GM23248 (cell line): Measurements from ENCODE around the gene MYO5C. TPM values are rescaled to one million over a fixed set of nuclear protein-coding genes. Genes with fewer than 3 reads are reported as not detected.

Experiments used
- DNase-seq: peaks from one replicate; pipeline ENCODE4 v3.0.0-alpha.2; 2015
- H2AFZ ChIP-seq: fragments of 200-600 bp; sonication (generic); 2 replicates; pipeline ENCODE4 v1.6.1; 2016; ENCODE audit warnings: antibody characterized with exemption
- H3F3A ChIP-seq: fragments of 200-600 bp; sonication (generic); 2 replicates; pipeline ENCODE4 v1.6.1; 2016; ENCODE audit warnings: mild to moderate bottlenecking, antibody characterized with exemption, mixed run types; ENCODE audit not compliant: insufficient read depth
- H3K27ac ChIP-seq: fragments of 200-600 bp; sonication (generic); 2 replicates; pipeline ENCODE4 v1.5.1; 2016; ENCODE audit warnings: mild to moderate bottlenecking
- H3K27me3 ChIP-seq: fragments of 200-600 bp; sonication (generic); replicated peaks from 2 replicates; pipeline ENCODE4 v1.6.1; 2016; ENCODE audit warnings: mild to moderate bottlenecking; ENCODE audit not compliant: insufficient read depth
- H3K36me3 ChIP-seq: fragments of 200-600 bp; sonication (generic); 2 replicates; pipeline ENCODE4 v1.6.1; 2016; ENCODE audit warnings: low read depth, mild to moderate bottlenecking
- H3K4me1 ChIP-seq: fragments of 200-600 bp; sonication (generic); 2 replicates; pipeline ENCODE4 v1.6.1; 2016; ENCODE audit warnings: mild to moderate bottlenecking; ENCODE audit not compliant: insufficient read depth
- H3K4me2 ChIP-seq: fragments of 200-600 bp; sonication (generic); one replicate; pipeline ENCODE4 v1.6.1; 2016; ENCODE audit warnings: mild to moderate bottlenecking; ENCODE audit not compliant: unreplicated experiment
- H3K4me3 ChIP-seq: fragments of 200-600 bp; sonication (generic); 2 replicates; pipeline ENCODE4 v1.5.1; 2016; ENCODE audit warnings: mild to moderate bottlenecking
- H3K79me2 ChIP-seq: fragments of 200-600 bp; sonication (generic); 2 replicates; pipeline ENCODE4 v1.6.1; 2016; ENCODE audit warnings: mild to moderate bottlenecking; ENCODE audit not compliant: insufficient read depth
- H3K9ac ChIP-seq: fragments of 200-600 bp; sonication (generic); 2 replicates; pipeline ENCODE4 v1.6.1; 2016; ENCODE audit warnings: mild to moderate bottlenecking
- H3K9me2 ChIP-seq: fragments of 200-600 bp; sonication (generic); 2 replicates; pipeline ENCODE4 v1.6.1; 2016; ENCODE audit warnings: mixed run types, mild to moderate bottlenecking, moderate library complexity; ENCODE audit not compliant: insufficient read depth
- H3K9me3 ChIP-seq: fragments of 200-600 bp; sonication (generic); one replicate; pipeline ENCODE4 v1.6.1; 2017; ENCODE audit warnings: low read depth
- H4K20me1 ChIP-seq: fragments of 200-600 bp; sonication (generic); 2 replicates; pipeline ENCODE4 v1.6.0; 2016; ENCODE audit not compliant: insufficient read depth
- EZH2 ChIP-seq: fragments of 200-600 bp; sonication (generic); IDR thresholded peaks from 2 replicates; pipeline ENCODE4 v1.6.1; 2018; ENCODE audit warnings: antibody characterized with exemption, mild to moderate bottlenecking; ENCODE audit not compliant: insufficient read depth, poor library complexity, severe bottlenecking
- EZH2phosphoT487 ChIP-seq: fragments of 200-600 bp; sonication (generic); IDR thresholded peaks from 2 replicates; pipeline ENCODE4 v1.6.1; 2018; ENCODE audit warnings: antibody characterized with exemption, moderate library complexity, mild to moderate bottlenecking, low read depth; ENCODE audit not compliant: insufficient read depth
- whole genome bisulfite sequencing, 2 experiments: methylation state at CpG; one replicate each; pipeline ENCODE4 v1.1.6; 2015 to 2017; ENCODE audit warnings: low lambda C conversion rate in 2 of 2, low coverage in 1 of 2; ENCODE audit errors: missing lambda C conversion rate in 2 of 2; 5-methylcytosine and 5-hydroxymethylcytosine counted together
- in situ Hi-C: fragments of 300-500 bp; cut with MboI; formaldehyde crosslinking; loops from 2 replicates; pipeline ENCODE4 v1.15.0; 2020
- polyA plus RNA-seq: library from polyadenylated mRNA; unstranded; fragments of >200 nt; fragmentation: Nextera tagmentation; extraction: Ambion mirVana; gene quantifications from 2 replicates; pipeline ENCODE4 v1.2.1, GENCODE V29; 2016
- total RNA-seq: library from RNA; depleted of rRNA; stranded (reverse); fragments of >200 nt; shearing (Covaris generic); gene quantifications from 2 replicates; pipeline ENCODE4 v1.2.3, GENCODE V29; 2014

Gene MYO5C
- total and polyA plus RNA-seq, 2 experiments from 2014 or later = not detected

GRCh38 chr15:52184721-52185120, 110.9 kb downstream of the MYO5C start:
- H2AFZ ChIP-seq = no peak overlapping the region
- H3K9me3 ChIP-seq = no peaks in the 10 kb centered on the region
- no peaks in the 10 kb centered on the region for H3F3A ChIP-seq
- no peak overlapping the region for H3K27ac ChIP-seq
- in situ Hi-C loops = no loop called here
- no peak overlapping the region for H3K4me2 ChIP-seq
- no peak for DNase-seq
- no peaks in the 10 kb centered on the region for H3K79me2 ChIP-seq
- H3K36me3 ChIP-seq = no peaks in the 10 kb centered on the region
- TF ChIP-seq EZH2 (no peak), EZH2phosphoT487 (no peak)
- 44 to 51% methylated on average over 5 of the region's 5 CpGs for WGBS, 2 experiments
- no peak overlapping the region for H3K4me3 ChIP-seq
- no peaks in the 10 kb centered on the region for H3K27me3 ChIP-seq
- H3K9ac ChIP-seq = no peak overlapping the region
- H3K4me1 ChIP-seq = no peaks in the 10 kb centered on the region
- H3K9me2 ChIP-seq = no peaks in the 10 kb centered on the region
- H4K20me1 ChIP-seq = no peaks in the 10 kb centered on the region

DNA sequence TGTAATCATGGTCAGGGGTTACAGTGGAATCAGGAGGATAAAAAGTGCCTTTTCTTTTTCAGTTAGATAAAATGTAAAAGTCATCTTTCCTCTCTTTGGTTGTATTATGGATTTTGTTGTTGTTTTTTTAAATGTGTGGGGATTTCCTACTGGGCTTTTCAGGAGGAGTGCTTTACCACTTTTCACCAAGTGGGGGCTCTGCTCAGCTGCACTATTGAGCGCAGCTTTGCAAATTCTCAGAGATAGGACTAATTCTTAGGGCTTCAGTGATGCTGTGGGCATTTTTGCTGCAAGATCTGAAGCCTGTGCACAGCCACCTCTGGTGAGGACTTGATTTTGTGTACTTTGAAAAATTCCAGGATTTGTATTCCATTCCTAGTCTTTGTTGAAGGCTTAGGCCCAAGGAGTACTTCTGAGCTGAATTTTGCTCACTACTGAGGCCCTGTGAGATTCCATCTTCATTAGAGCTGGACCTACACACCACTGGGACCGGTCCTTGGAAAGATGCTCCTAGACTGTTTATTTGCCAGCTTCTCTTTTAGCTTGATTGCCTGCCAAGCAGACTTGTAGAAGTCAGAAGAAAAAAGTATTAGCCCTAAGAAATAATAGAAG, 111.9 kb downstream of the MYO5C start:
- in situ Hi-C loops = no loop called here
- Histone ChIP-seq H3K9ac (no peak overlapping the region), H3K4me3 (no peak overlapping the region), H3K27me3 (no peaks in the 10 kb centered on the region), H4K20me1 (no peaks in the 10 kb centered on the region), H3K9me2 (no peaks in the 10 kb centered on the region), H3K36me3 (no peaks in the 10 kb centered on the region), H3K79me2 (peaks cover 3% of the 10 kb centered on the region), H3K4me2 (no peak overlapping the region), H3F3A (no peaks in the 10 kb centered on the region), H2AFZ (no peak overlapping the region), H3K27ac (no peak overlapping the region), H3K4me1 (no peaks in the 10 kb centered on the region), H3K9me3 (no peaks in the 10 kb centered on the region)
- peak; percentile 70 for DNase-seq
- no peak for TF ChIP-seq EZH2
- TF ChIP-seq EZH2phosphoT487 = no peak
- WGBS, 2 experiments = 26 to 31% methylated on average over 2 of the region's 2 CpGs

DNA sequence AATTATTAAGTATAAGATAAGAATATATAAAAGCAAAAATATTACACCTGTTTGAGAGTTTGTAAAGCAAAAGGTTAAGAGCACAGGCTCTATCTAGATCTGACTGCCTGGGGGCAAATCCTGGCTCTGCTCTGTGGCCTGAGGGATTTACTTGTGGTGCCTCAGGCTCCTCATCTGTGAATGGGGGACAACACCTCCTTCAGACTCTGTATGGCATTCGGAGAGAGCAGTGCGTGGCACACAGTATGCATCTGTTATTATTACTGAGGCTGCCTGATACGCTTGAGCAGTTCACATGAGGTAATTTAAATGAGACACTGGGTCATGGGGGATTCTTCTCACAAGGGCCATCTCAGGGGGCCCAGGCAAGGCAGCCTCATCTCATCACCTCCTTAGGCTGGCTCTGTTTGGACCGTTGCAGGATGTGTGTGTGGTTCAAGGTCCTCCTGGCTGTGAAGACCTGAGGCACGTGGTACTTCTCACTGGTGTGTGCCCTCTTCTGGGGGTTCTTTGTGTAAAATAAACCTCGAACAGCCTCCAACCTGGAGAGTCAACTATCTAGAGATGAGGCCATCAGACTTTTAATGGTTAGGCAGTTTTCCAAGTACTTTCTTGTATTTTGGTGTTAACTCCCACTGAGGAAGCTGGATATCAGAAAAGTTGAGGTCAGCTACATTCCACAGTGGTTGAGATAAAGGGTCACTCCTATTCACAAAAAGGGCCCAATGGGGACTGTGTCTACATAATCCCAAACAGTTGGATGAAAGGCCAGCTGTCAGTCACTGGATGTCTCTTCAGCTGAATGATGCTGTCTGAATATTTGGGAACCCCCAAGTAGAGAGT, 113.4 kb downstream of the MYO5C start:
- H3K9me2 ChIP-seq = no peaks in the 10 kb centered on the region
- H2AFZ ChIP-seq = no peak overlapping the region
- no peak for TF ChIP-seq EZH2
- no peak for TF ChIP-seq EZH2phosphoT487
- no peak overlapping the region for H3K4me3 ChIP-seq
- no peak overlapping the region for H3K4me2 ChIP-seq
- DNase-seq = no peak
- H3K79me2 ChIP-seq = peaks cover 15% of the 10 kb centered on the region
- no peaks in the 10 kb centered on the region for H3K4me1 ChIP-seq
- H3F3A ChIP-seq = no peaks in the 10 kb centered on the region
- H3K9me3 ChIP-seq = no peaks in the 10 kb centered on the region
- H4K20me1 ChIP-seq = no peaks in the 10 kb centered on the region
- H3K9ac ChIP-seq = no peak overlapping the region
- no peak overlapping the region for H3K27ac ChIP-seq
- in situ Hi-C loops = no loop called here
- no peaks in the 10 kb centered on the region for H3K27me3 ChIP-seq
- 74 to 79% methylated on average over 6 of the region's 6 CpGs for WGBS, 2 experiments
- H3K36me3 ChIP-seq = no peaks in the 10 kb centered on the region

DNA sequence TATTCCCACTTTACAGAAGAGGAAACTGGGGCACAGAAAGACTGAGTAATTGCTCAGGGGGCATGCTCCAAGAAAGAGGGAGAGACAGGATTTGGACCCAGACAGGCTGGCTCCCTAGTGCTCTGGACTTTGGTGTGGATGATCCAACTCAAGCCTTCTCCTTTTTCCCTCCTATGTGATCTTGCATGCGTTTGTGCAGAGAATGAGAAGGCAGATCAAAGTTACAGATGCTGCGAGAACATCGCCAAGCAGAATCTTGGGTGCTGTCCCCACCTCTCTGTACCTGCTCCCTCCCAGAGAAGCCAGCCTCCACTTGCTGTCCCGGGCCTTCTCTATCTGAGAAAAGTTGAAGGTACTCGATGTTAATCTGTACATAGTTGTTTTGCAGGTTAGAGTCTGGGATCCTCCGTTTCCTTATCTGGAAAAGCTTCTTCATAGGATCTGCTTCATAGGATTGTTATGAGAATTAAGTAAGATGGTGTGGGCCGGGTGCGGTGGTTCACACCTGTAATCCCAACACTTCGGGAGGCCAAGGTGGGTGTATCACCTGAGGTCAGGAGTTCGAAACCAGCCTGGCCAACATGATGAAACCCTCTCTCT, 114.7 kb downstream of the MYO5C start:
- Histone ChIP-seq H3K9ac (no peak overlapping the region), H2AFZ (peak overlapping the region; percentile 95), H4K20me1 (no peaks in the 10 kb centered on the region), H3K4me3 (no peak overlapping the region), H3K36me3 (no peaks in the 10 kb centered on the region), H3K9me3 (no peaks in the 10 kb centered on the region), H3K27me3 (no peaks in the 10 kb centered on the region), H3K4me2 (peak overlapping the region; percentile 85), H3K4me1 (no peaks in the 10 kb centered on the region), H3K79me2 (peaks cover 15% of the 10 kb centered on the region), H3K9me2 (no peaks in the 10 kb centered on the region), H3K27ac (no peak overlapping the region), H3F3A (no peaks in the 10 kb centered on the region)
- TF ChIP-seq EZH2phosphoT487 (no peak), EZH2 (no peak)
- DNase-seq = peak; percentile 3
- in situ Hi-C loops = no loop called here
- WGBS, 2 experiments = 83 to 85% methylated on average over 10 of the region's 10 CpGs
